Stimulated activated CD4-positive, alpha-beta T cell treated with anti-CD3 and anti-CD28 coated beads, Interleukin-1b, Interleukin-23, amount 100 ng/mL, for 1 hour (primary cell): ENCODE data around the gene OR4D1.

Experiments used
- DNase-seq, 2 donors: peaks; one replicate each; pipeline ENCODE4 v3.0.0-alpha.2; 2020; ENCODE audit warnings: low read depth in 2 of 2

The OR4D1 gene

DNA sequence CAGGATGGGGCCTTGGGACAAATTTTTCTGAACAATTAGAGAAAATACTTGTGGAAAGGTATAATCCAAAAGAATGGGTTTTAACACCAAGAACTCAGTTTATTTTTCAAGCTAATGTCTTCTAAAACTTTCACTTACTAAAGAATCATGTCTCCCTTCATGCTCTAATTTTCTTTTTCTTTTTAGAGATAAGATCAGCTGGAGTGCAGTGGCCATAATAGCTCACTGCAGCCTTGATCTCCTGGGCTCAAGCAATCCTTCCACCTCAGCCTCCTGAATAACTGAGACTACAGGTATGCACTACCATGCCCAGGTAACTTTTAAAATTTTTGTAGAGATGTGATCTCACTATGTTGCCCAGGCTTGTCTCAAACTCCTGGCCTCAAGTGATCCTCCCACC, 5.5 kb downstream of the OR4D1 start:
- no peak for DNase-seq

DNA sequence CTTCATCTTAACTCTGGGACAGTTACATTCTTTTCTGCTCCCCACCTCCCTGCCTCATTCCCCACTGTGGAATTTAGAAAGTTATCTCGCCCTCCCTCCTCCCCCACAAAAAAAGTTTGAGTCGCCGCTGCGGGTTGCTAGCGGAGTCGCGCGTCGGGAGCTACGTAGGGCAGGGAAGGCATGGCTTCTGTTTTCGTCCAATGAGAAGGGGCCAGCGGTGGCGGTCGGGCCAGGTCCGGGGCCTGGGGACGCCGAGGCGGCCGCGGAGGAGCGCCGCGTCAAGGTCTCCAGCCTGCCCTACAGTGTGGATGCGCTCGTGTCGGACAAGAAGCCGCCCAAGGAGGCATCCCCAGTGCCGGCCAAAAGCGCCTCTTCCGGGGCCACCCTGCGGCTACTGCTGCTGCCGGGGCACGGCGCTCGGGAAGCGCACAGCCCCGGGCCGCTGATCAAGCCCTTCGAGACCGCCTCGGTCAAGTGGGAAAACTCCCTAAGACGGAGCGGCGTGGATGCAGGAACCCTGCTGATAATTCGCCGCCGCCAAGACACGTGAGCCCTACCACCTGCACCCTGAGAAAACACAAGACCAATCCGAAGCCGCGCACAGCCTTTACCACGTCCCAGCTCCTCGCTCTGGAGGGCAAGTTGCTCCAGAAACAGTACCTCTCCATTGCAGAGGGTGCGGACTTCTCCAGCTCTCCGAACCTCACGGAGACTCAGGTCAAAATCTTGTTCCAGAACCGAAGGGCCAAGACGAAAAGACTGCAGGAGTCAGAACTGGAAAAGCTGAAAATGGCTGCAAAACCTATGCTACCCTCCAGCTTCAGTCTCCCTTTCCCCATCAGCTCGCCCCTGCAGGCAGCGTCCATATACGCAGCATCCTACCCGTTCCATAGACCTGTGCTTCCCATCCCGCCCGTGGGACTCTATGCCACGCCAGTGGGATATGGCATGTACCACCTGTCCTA, 8.9 kb downstream of the OR4D1 start:
- peak in 1 of 2 donors; percentile 25 for DNase-seq

DNA sequence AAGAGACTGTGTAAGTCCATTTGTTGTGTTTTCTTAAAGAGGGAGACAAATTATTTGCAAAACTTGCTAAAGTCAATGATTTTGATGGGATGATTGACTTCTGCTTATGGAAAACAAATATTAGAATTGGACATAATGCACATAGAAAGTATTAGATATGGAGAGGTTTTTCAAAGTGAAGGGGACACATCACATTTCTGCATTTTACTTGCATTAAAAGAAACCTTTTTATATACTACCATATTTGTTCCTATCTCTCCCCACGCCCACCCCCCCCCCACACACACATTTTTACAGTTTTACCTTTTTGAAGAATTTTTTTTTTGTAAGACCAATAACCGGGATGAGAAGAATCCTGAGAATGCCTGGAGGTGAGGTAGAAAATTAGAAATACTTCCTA, 10.0 kb downstream of the OR4D1 start:
- DNase-seq = no peak

DNA sequence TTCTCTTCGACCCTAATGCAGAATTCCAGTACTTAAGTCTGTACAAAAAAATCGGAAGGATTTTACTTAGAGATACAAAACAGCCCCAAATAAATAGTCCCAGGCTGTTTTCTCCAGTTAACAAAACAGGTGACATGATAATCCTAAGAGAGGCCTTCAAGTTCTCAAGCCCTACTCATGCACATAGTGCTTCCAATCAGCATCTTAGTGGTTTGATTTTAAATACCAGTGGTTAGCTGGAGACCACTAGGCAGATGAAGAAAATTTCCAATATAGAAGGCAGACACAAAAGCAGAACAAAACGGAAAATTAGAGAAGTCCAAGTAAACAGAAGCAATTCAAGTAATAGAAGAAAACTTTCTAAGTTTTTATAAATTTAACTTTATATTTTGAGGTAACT, 13.4 kb downstream of the OR4D1 start:
- no peak for DNase-seq

DNA sequence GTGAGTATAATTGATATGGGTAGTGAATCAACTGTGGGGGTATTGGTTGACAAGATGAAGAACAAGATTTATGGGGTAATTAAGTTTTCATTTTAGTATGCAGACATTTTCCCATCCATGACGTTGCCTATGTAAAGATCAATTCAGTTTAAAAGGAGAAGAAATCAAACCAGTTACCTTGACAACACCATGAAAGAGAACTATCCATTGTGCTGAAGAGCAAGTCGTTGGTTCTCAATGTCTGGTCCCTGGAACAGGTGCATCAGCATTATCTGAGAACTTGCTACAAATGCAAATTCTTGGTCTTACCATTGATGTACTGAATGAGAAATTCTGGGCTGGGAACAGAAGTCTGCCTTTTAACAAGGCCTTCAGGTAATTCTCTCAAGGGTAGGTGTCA, 17.8 kb downstream of the OR4D1 start:
- DNase-seq = no peak

DNA sequence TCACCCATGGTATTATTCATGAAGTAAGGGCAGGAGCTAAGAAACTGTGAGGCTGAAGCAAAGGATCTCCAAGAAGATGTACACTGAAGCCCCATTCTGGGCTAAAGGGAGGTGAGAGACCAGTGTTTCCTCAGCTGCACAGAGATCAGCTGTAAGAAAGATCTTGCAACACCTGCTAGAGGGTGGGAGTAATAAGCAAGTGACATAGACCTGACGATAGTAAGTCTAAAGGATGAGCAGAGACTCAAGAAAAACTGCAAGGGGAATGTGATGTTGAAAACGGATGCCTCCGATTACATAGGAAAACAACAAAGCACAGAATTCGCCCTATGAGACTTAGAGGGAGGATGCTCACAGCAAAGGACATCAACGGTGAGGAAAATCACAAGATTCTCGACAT, 18.5 kb downstream of the OR4D1 start, which contains the start of gene OR4D2:
TSS of gene OR4D2 (plus strand) at position 301 of the 400 bp plus-strand sequence. CDS start 2,674 bp downstream, outside the sequence.
- DNase-seq = no peak

- no peak for DNase-seq
Measured at GRCh38 chr17:58170622-58171021, 22.4 kb downstream of the OR4D1 start.

- no peak for DNase-seq
Measured at GRCh38 chr17:58172369-58173071, 24.3 kb downstream of the OR4D1 start.

- no peak for DNase-seq
Measured at GRCh38 chr17:58174871-58175270, 26.7 kb downstream of the OR4D1 start.

DNA sequence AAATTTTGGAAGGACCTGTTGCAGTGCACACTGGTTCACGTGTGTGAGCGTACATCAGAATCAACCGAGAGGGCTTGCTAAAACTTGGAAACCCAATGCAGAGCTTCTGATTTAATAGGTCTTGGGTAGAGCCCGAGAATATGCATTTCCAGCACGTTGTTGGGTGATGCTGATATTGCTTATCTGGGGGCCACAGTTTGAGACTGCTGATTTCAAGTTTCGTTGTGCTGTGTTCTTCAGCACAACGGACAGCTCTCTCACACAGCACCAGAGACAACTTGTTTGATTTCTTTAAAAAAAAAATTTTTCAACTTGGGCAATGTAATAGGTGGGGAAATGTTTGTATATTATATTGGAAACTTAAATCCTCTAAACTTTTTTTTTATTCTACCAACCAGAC, 28.0 kb downstream of the OR4D1 start:
- no peak for DNase-seq

DNA sequence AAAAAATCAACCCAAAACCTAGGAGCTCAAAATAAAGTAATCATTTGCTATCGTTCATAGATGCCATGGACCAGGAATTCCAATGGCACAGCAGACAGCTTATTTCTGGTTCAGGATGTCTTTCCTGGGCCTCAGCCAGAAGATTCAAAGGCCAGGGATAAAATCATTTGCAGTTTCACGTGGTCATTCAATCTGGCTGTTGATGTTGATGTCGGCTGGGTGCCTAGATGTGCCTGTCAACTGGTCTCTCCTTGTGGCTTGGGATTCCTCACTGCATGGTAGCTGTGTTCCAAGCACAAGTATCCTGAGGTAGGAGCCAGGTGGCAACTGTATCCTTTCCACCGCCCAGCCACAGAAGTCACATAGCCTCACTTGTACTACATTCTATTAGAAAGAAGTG, 33.6 kb downstream of the OR4D1 start:
- DNase-seq = no peak

DNA sequence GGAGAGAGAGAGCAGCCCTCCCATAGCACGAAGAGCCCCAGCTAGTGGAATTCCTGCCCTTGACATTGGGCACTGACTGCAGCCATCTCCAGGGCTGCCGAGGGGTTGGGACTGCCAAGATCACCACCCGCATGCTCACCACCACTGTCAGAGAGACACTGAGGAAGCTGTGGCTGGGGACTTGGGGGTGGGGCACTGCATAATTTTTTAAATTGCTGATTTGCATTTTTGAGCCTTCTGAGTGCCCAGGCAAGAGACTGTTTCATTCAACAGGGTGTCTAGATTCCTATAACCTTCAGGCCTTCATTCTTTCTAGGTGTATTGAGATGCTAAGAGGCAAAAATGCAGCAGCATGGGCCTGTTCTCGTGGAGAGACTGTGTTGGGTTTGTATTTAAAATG, 35.3 kb downstream of the OR4D1 start:
- DNase-seq = no peak

DNA sequence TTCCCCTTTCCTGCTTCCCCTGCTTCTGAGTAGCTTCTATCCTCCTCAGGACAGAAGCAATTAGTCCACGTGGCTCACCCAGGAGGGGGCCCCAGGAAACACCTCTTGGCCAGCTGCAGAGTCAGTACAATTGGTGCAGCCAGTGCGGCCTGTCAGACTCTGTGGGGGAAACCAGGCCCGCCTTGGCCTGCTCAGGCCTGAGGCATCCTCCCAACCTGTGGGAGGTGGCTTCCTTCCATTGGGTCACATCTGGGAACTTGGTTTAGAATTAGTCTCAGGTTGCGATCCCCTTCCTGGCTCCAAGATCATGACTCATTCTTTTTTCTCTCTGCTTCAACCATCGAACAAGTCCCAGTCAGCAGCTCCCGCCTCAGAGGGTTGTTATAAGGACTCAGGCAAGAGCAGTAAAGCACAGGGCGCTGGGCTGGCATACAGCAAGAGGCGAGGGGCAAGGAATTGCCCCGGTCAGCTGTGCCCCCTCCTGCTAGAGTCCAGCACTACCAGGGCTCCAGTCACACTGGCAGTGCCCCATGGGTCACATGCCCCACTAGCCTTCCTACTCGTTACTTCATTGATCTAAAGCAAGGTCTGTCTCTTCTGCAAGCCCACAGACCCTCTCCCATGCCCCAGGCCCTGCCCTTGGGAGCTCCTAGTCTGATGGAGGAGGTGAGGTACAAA, 36.3 kb downstream of the OR4D1 start:
- no peak for DNase-seq

- DNase-seq = no peak
Measured at GRCh38 chr17:58184986-58185761, 37.0 kb downstream of the OR4D1 start.

DNA sequence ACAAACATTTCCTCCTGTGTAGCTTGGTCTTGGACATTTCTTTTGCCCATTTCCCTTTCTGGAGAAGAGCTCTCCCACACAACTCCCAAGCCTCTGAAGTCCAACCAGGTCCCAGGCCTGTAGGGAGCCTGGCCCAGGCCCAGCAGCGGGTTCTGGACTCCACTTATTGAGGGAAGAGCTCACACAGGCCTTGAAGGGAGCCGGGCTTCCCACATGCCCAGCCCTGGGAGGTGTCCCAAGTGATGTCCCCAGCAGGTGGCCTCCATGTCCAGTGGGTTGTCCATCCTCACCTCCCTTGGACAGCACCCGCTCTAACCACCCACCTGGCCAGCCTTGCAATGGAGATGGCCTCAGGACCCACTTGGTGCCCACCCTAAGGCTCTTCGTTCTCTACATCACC, 38.4 kb downstream of the OR4D1 start:
- no peak for DNase-seq

DNA sequence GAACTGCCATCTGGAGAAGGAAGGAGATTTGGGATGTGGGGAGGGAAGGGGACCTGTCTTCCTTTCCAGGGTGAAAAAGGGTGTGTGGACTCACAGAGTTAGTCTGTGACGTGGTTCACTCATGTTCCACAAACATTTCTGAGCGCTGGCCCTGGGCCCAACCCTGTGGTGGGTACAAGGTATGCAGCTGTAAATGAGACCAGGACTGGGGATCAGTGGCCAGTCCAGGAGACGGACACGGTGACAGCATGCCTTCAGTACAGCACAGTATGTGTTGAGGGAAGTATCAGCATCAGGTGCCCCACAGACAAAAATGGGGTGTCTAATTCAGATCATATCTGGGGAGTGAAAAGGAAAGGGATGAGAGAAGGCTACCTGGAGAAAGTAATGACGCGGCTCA, 38.9 kb downstream of the OR4D1 start:
- no peak for DNase-seq

DNA sequence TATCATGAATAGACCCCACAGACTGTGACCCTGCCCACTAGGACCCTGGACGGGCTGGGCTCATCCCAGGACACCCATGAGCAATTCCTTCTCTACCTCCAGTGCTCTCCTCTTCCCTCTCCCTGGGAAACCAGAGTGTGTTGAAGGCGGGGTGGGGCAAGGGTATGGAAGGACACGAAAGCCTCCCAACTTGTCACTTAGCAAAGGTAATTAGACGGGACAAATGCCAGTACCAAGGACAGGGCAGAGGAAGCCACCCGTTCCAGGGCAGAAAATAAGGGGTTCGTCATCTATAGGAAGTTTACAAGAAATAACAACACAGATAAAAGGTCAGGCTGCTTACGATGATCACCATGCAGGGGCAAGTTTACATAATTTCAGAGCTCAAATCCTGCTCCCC, 39.5 kb downstream of the OR4D1 start:
- DNase-seq = no peak

GRCh38 chr17:58189436-58190146, 41.4 kb downstream of the OR4D1 start:
- no peak for DNase-seq

- DNase-seq = no peak
Measured at GRCh38 chr17:58191241-58191896, 43.2 kb downstream of the OR4D1 start.

DNA sequence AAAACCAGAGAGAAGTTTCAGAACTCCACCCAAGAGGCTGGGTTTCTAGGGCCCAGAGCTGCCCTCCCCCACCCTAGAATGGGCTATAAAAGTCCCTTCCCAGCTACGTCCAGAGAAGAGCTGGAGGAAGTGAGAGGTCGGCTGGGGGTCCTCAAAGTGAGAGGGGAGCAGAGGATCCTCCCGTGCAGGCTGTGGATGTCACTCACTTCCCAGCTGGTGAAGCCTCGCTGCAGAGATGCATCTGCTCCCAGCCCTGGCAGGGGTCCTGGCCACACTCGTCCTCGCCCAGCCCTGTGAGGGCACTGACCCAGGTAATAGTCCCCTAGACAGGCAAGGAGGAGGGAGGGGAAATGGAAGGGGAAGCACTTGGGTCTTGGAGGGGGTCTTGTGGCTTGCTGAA, 44.4 kb downstream of the OR4D1 start, which contains the start of gene EPX:
TSS of gene EPX (plus strand) at position 115 of the 400 bp plus-strand sequence. CDS start at position 236, 121 bp downstream.
- no peak for DNase-seq
